Measurements from ENCODE around the gene PTCRA. TPM values are rescaled to one million over a fixed set of nuclear protein-coding genes. Genes with fewer than 3 reads are reported as not detected.
"Not testable (repeated sequence)": the region's sequence is repeated elsewhere in the genome, so short reads cannot be mapped to it uniquely, and the experiment has no call there.

PTCRA gene
- total and polyA plus RNA-seq, 9 donors = 0.16 to 0.27 (median 0.25) TPM; not detected in 6

DNA sequence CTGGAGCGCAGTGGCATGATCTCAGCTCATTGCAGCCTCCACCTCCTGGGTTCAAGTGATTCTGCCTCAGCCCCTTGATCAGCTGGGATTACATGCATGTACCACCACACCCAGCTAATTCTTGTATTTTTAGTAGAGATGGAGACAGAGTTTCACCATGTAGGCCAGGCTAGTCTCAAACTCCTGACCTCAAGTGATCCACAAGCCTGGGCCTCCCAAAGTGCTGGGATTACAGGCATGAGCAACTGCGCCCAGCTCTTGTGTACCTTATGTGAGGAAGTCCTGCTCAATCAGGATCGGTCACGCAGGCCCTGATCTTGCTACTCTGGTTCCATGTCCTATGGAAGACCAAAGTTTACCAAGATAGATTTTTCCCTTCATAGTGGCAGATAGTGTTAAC is 27.7 kb upstream of the PTCRA start:
- not testable (repeated sequence) for H3K27me3 ChIP-seq (ENCODE audit: control insufficient read depth, insufficient read depth, low read length); DNase-seq; H3K9me3 ChIP-seq (replicated peaks; ENCODE audit: control insufficient read depth, low read depth, low read length); H3K4me1 ChIP-seq (ENCODE audit: control insufficient read depth, insufficient read depth, low read length); H3K27ac ChIP-seq (ENCODE audit: low read length); H3K4me3 ChIP-seq (ENCODE audit: low read length)
- H3K36me3 ChIP-seq (ENCODE audit: control insufficient read depth, insufficient read depth, low read length) = peaks cover 36% of the 10 kb centered on the region
- no CpG with 5 or more reads among the region's 4 CpGs for WGBS (ENCODE audit: insufficient coverage)

DNA sequence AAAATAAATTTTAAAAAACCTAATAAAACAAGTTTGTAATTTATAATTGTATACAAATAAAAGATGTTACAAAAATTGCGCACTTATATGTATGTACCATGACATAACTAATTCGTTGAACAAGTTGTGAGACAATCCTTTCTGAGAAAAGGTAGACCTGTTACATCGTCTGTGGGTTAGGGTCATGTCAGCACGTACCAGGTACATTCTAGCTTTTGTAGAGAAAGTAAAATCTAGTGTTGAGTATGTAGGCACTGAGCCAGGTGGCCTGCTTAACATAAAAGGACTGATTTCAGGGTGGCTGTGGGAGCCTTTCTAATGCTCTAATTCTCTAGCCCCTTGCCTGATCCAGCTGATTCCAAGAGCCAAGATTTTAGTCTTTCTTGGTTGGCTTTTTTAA is 26.0 kb upstream of the PTCRA start:
- no peak for DNase-seq
- peak overlapping the region; percentile 88 for H3K27ac ChIP-seq (ENCODE audit: low read length)

GRCh38 chr6:42890311-42891198 is 25.3 kb upstream of the PTCRA start:
- Histone ChIP-seq H3K4me3 (ENCODE audit: low read length) (peak overlapping the region; percentile 96), H3K4me1 (ENCODE audit: control insufficient read depth, insufficient read depth, low read length) (peaks cover 8% of the 10 kb centered on the region), H3K27ac (ENCODE audit: low read length) (peak overlapping the region; percentile 88), H3K9me3 (replicated peaks; ENCODE audit: control insufficient read depth, low read depth, low read length) (no peaks in the 10 kb centered on the region), H3K27me3 (ENCODE audit: control insufficient read depth, insufficient read depth, low read length) (no peaks in the 10 kb centered on the region), H3K36me3 (ENCODE audit: control insufficient read depth, insufficient read depth, low read length) (peaks cover 15% of the 10 kb centered on the region)
- WGBS (ENCODE audit: insufficient coverage) = 0% methylated on average over 57 of the region's 63 CpGs
- peak; percentile 98 for DNase-seq

More for the DNA sequence above, 26.0 kb upstream of the PTCRA start:
- H3K36me3 ChIP-seq (ENCODE audit: control insufficient read depth, insufficient read depth, low read length) = peaks cover 21% of the 10 kb centered on the region
- no peaks in the 10 kb centered on the region for H3K27me3 ChIP-seq (ENCODE audit: control insufficient read depth, insufficient read depth, low read length)
- H3K4me1 ChIP-seq (ENCODE audit: control insufficient read depth, insufficient read depth, low read length) = peaks cover 8% of the 10 kb centered on the region
- H3K9me3 ChIP-seq (replicated peaks; ENCODE audit: control insufficient read depth, low read depth, low read length) = no peaks in the 10 kb centered on the region
- H3K4me3 ChIP-seq (ENCODE audit: low read length) = peak overlapping the region; percentile 96
- WGBS (ENCODE audit: insufficient coverage) = no CpG with 5 or more reads among the region's 4 CpGs

- Histone ChIP-seq H3K4me1 (ENCODE audit: control insufficient read depth, insufficient read depth, low read length) (peaks cover 8% of the 10 kb centered on the region), H3K27me3 (ENCODE audit: control insufficient read depth, insufficient read depth, low read length) (no peaks in the 10 kb centered on the region), H3K4me3 (ENCODE audit: low read length) (peak overlapping the region; percentile 96), H3K36me3 (ENCODE audit: control insufficient read depth, insufficient read depth, low read length) (peaks cover 9% of the 10 kb centered on the region), H3K9me3 (replicated peaks; ENCODE audit: control insufficient read depth, low read depth, low read length) (no peaks in the 10 kb centered on the region), H3K27ac (ENCODE audit: low read length) (peak overlapping the region; percentile 88)
- DNase-seq = no peak
- 51% methylated on average over 7 of the region's 17 CpGs for WGBS (ENCODE audit: insufficient coverage)
Measured at GRCh38 chr6:42891199-42891722, 24.6 kb upstream of the PTCRA start.

GRCh38 chr6:42894041-42894828 is 21.6 kb upstream of the PTCRA start:
- 74% methylated on average over 11 of the region's 19 CpGs for WGBS (ENCODE audit: insufficient coverage)
- H3K4me3 ChIP-seq (ENCODE audit: low read length); H3K36me3 ChIP-seq (ENCODE audit: control insufficient read depth, insufficient read depth, low read length); H3K4me1 ChIP-seq (ENCODE audit: control insufficient read depth, insufficient read depth, low read length); DNase-seq; H3K27ac ChIP-seq (ENCODE audit: low read length); H3K27me3 ChIP-seq (ENCODE audit: control insufficient read depth, insufficient read depth, low read length); H3K9me3 ChIP-seq (replicated peaks; ENCODE audit: control insufficient read depth, low read depth, low read length): not testable (repeated sequence)

GRCh38 chr6:42896178-42896719 is 19.6 kb upstream of the PTCRA start:
- no peak for DNase-seq
- H3K27ac ChIP-seq (ENCODE audit: low read length) = peak overlapping the region; percentile 20
- no peaks in the 10 kb centered on the region for H3K27me3 ChIP-seq (ENCODE audit: control insufficient read depth, insufficient read depth, low read length)
- H3K9me3 ChIP-seq (replicated peaks; ENCODE audit: control insufficient read depth, low read depth, low read length) = no peaks in the 10 kb centered on the region
- H3K36me3 ChIP-seq (ENCODE audit: control insufficient read depth, insufficient read depth, low read length) = no peaks in the 10 kb centered on the region
- 71% methylated on average over 2 of the region's 10 CpGs for WGBS (ENCODE audit: insufficient coverage)
- H3K4me3 ChIP-seq (ENCODE audit: low read length) = no peak overlapping the region
- peaks cover 7% of the 10 kb centered on the region for H3K4me1 ChIP-seq (ENCODE audit: control insufficient read depth, insufficient read depth, low read length)

- H3K27me3 ChIP-seq (ENCODE audit: control insufficient read depth, insufficient read depth, low read length) = no peaks in the 10 kb centered on the region
- H3K27ac ChIP-seq (ENCODE audit: low read length) = no peak overlapping the region
- H3K4me1 ChIP-seq (ENCODE audit: control insufficient read depth, insufficient read depth, low read length) = peaks cover 6% of the 10 kb centered on the region
- H3K4me3 ChIP-seq (ENCODE audit: low read length) = no peak overlapping the region
- H3K36me3 ChIP-seq (ENCODE audit: control insufficient read depth, insufficient read depth, low read length) = no peaks in the 10 kb centered on the region
- peak; percentile 77 for DNase-seq
- WGBS (ENCODE audit: insufficient coverage) = 0% methylated on average over 8 of the region's 10 CpGs
- H3K9me3 ChIP-seq (replicated peaks; ENCODE audit: control insufficient read depth, low read depth, low read length) = no peaks in the 10 kb centered on the region
Measured at GRCh38 chr6:42898891-42899361, 16.9 kb upstream of the PTCRA start.

GRCh38 chr6:42899871-42900270 is 16.0 kb upstream of the PTCRA start:
- 47% methylated on average over 5 of the region's 8 CpGs for WGBS (ENCODE audit: insufficient coverage)

GRCh38 chr6:42901538-42901957 is 14.3 kb upstream of the PTCRA start:
- Histone ChIP-seq H3K27ac (ENCODE audit: low read length) (no peak overlapping the region), H3K9me3 (replicated peaks; ENCODE audit: control insufficient read depth, low read depth, low read length) (no peaks in the 10 kb centered on the region), H3K36me3 (ENCODE audit: control insufficient read depth, insufficient read depth, low read length) (no peaks in the 10 kb centered on the region), H3K4me3 (ENCODE audit: low read length) (no peak overlapping the region), H3K4me1 (ENCODE audit: control insufficient read depth, insufficient read depth, low read length) (peaks cover 6% of the 10 kb centered on the region), H3K27me3 (ENCODE audit: control insufficient read depth, insufficient read depth, low read length) (no peaks in the 10 kb centered on the region)
- WGBS (ENCODE audit: insufficient coverage) = no CpG with 5 or more reads among the region's 11 CpGs
- DNase-seq = peak; percentile 87

More at GRCh38 chr6:42899871-42900270, 16.0 kb upstream of the PTCRA start:
- no peak for DNase-seq
- Histone ChIP-seq H3K4me1 (ENCODE audit: control insufficient read depth, insufficient read depth, low read length) (peaks cover 6% of the 10 kb centered on the region), H3K9me3 (replicated peaks; ENCODE audit: control insufficient read depth, low read depth, low read length) (no peaks in the 10 kb centered on the region), H3K27ac (ENCODE audit: low read length) (no peak overlapping the region), H3K27me3 (ENCODE audit: control insufficient read depth, insufficient read depth, low read length) (no peaks in the 10 kb centered on the region), H3K4me3 (ENCODE audit: low read length) (no peak overlapping the region), H3K36me3 (ENCODE audit: control insufficient read depth, insufficient read depth, low read length) (no peaks in the 10 kb centered on the region)

Measured in muscle of leg (tissue), 11 donors.